Renal cortical epithelial cell (primary cell): ENCODE data around the gene PGGHG. TPM values are rescaled to one million over a fixed set of nuclear protein-coding genes. Genes with fewer than 3 reads are reported as not detected.
"Not testable (repeated sequence)": the region's sequence is repeated elsewhere in the genome, so short reads cannot be mapped to it uniquely, and the experiment has no call there.

Experiments
- DNase-seq: peaks from one replicate; pipeline ENCODE4 v3.0.0-alpha.2; 2011; ENCODE audit warnings: low read depth
- total RNA-seq: library from RNA; depleted of rRNA; stranded (reverse); fragments of >200 nt; gene quantifications from 2 replicates; pipeline ENCODE4 v1.2.3, GENCODE V29; 2014

Gene PGGHG
- total RNA-seq, 1 donor from 2014 or later: 8.8 TPM

DNA sequence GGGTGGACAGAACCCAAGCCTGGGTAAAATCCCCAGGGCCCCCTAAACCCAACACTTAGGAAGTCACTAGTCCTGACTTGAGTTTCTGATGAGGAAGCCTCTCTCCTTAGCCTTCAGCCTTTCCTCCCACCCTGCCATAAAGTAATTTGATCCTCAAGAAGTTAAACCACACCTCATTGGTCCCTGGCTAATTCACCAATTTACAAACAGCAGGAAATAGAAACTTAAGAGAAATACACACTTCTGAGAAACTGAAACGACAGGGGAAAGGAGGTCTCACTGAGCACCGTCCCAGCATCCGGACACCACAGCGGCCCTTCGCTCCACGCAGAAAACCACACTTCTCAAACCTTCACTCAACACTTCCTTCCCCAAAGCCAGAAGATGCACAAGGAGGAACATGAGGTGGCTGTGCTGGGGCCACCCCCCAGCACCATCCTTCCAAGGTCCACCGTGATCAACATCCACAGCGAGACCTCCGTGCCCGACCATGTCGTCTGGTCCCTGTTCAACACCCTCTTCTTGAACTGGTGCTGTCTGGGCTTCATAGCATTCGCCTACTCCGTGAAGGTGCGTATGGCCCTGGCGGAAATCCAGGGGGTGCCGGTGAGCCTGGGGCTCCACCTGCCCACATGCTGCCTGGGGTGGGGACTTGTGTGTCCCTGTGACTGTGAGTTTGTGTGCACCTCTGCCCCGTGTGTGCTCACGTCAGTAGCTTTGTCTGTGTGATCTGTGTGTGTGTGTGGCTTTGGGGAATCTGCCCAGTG is 25.0 kb downstream of the PGGHG start, which contains the start of gene IFITM1:
Gene IFITM1 (plus strand): TSS at position 254 of the 767 bp plus-strand sequence. CDS start 131 bp downstream, at position 385.
- DNase-seq: peak; percentile 87

DNA sequence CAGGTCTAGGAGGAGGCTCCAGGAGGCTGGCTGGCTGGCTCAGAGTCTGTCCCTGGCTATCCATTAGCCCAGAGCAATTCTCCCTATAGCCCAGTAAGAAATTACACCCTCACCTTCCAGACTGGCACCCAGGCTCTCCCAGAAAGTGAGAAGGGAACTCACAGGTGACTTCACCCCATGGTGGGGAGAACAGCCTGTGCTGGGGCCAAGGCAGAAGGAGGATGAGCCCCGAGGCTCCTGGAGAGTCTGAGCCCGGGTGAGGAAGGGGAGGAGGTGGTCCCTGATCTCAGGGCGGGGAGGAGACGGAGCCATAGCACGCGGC is 25.6 kb downstream of the PGGHG start:
- not testable (repeated sequence) for DNase-seq

DNA sequence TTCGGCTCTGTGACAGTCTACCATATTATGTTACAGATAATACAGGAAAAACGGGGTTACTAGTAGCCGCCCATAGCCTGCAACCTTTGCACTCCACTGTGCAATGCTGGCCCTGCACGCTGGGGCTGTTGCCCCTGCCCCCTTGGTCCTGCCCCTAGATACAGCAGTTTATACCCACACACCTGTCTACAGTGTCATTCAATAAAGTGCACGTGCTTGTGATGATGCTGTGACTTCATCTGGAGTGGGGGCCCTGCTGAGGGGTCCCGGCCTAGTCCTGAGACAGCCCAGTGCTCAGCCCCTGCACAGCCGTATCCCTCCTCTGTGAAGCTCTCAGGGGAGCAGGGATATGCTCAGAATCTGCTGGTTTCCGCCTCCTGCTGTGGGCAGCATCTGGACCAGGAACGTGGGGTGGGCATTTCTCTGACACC is 26.1 kb downstream of the PGGHG start:
- no peak for DNase-seq

DNA sequence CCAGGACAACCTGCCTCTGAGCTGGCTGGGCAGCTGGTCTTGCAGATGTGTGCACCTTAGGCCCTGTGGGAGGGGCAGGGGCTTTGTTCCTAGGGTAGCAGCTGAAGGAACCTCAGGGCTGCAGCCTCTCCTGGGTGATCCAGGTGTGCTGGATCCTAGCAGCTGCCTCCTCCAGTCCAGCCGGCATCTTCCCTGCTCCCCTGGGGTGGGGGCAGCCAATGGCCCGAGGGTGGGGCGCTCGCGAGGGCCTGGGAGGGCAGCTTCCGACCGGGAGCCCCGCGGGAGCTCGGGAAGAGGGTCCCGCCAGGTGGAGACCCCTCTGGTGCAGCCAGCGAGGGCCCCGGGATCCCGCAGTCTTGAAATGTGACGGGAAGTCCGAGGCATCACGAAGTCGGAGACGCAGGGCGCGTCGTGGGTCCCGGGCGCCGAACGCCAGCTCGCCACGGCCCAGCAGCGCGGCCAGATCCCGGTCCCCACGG is 26.6 kb downstream of the PGGHG start:
- no peak for DNase-seq

DNA sequence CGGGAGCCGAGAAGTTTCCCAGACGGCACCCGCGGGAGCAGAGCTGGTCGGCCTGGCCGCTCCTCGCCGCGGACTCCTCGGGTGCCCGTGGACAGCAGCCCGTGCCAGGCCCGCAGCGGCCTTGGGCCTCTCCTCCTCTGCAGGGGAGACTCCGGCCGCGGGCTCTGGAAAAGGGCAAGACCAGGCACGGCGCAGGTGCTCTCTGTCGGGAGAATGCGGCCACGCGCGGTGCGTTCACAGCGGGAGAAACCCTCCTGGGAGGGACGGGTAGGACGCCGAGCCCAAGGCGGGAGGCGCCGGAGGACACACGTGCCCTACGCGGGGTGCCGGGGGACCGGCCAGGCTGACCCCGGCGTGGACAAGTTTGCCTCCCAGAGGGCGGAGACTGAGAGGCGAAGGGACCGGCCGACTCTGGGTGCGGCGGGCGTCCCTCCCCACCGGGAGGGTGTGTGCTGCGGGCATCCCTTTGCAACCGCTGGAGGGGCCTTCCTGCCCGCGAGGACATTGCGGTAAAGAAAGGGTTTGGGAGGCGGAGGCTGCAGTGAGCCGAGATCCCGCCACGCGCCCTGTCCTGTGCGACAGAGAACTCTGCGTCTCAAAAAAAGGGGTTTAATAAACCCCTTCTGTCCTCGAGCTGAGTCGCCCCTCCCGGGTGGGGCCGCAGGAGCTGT is 27.2 kb downstream of the PGGHG start:
- no peak for DNase-seq

DNA sequence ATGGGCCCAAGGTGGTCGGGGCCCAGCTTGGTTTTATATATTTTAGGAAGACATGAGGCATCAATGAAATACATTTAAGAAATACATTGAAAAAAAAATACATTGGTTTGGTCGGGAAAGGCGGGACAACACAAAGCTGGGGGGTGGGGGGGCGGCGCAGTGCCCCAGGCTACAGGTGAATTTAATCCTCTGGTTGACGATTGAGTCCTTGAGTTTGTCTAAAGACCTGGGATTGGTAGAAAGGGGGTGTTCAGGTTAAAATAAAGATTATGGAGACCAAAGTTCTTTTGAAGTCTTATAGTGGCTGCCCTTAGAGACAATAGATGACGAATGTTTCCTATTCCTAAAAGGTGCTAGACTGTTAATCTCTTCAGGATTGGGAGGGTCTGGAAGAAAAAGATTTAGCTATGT is 28.0 kb downstream of the PGGHG start:
- no peak for DNase-seq

DNA sequence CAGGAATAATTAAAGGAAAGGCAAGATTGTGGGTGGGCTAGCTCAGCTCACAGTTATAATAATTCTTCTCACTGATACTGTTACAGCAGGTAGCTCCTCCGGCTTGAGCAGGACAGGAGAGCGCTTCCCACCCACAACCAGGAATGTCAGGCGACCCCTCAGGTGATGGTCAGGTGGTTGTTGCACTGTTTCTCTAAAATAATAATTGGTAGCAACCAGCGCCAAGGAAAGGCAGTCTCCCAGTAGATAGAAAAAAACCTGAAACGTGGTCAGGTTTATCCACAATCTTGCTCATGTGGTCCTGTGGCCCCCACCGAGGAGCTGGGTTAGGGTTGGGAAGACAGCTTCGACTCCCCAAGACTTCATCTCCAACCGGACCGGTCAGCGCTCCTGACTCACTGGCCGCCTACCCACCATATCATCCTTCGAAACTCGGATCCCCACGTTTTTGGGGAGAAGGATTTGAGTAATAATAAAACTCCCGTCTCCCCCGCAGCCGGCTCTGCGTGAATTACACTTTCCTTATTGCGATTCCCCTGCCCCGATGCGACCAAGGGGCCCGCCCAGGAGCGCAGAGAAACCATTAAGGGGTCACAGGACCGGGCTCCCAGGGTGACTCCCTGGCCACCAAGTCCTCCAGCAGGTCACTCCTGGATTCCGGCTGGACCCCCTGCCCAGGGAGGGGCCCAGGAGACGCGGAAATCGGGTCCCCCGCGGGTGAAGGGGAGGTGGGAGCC is 28.9 kb downstream of the PGGHG start:
- DNase-seq: not testable (repeated sequence)

DNA sequence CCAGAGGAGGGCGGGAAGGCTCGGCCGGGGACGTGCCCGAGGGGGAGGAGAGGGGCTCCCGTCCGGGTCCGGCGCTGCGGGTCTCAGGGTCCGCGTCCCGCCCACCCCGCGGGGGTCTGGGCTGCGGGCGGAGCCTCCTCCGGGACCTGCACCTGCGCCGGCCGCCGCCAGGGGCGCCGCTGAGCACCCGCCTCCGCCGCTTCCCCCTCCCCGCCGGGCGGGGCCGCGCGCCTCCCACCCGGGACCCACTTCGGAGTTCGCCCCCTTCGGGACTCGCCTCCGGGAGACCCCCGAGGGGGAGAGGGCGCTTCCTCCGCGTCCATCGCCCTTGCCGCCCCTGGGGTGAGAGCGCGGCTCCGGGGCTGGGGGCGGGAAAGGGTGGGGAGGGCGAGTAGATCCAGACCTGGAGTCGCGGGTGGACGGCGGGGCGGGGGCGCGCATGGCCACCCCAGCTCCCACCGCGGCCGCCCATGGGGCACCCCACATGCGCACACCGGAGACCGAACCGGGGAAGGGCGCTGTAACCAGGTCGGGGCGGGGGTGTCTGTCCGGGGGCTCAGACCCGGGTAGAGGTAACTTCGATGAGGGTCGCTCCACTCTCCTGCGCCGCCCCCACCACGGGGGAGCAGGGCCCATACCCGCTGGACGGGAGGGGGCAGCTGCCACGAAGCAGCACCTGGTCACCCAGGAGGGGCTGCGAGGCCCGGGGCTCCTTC is 29.6 kb downstream of the PGGHG start:
- not testable (repeated sequence) for DNase-seq

DNA sequence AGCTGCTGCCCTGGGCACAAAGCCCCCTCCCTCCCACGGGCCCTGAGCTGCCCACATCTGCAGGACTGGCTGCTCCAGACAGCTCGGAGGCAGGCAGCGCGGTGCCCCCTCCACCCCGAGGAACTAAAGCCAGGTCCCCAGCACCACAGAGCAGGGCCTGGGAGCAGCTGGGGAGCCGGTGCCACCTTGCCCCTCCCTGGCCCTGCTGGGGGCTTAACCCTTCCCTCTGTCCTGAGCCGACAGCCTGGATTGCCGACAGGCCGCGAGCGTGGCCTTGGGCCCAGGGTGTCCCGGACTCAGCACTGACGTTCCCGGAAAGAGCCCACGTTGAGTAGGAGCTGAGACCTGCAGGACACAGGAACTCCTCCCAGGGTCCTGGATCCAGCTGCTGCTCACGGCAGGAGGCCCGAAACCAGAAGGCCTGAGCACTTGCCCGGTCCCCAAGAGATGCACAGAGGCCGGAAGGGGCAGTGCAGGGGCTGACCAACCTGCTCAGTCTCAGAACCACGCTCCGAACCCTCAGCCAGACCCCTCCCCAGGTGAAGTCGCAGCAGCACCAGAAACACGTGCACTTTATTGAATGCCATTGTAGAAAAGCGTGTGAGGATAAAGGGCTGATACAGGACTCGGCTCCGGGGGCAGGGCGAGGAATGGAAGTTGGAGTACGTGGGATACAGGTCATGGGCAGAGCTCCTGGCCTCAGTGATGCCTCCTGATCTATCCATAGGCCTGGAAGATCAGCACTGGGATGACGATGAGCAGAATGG is 30.4 kb downstream of the PGGHG start:
- not testable (repeated sequence) for DNase-seq

DNA sequence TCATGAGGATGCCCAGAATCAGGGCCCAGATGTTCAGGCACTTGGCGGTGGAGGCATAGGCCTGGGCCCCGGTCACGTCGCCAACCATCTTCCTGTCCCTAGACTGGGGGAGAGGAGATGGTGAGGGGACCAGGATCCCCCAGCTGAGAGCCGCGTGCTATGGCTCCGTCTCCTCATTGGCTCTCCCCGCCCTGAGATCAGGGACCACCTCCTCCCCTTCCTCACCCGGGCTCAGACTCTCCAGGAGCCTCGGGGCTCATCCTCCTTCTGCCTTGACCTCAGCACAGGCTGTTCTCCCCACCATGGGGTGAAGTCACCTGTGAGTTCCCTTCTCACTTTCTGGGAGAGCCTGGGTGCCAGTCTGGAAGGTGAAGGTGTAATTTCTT is 31.0 kb downstream of the PGGHG start:
- DNase-seq: not testable (repeated sequence)

DNA sequence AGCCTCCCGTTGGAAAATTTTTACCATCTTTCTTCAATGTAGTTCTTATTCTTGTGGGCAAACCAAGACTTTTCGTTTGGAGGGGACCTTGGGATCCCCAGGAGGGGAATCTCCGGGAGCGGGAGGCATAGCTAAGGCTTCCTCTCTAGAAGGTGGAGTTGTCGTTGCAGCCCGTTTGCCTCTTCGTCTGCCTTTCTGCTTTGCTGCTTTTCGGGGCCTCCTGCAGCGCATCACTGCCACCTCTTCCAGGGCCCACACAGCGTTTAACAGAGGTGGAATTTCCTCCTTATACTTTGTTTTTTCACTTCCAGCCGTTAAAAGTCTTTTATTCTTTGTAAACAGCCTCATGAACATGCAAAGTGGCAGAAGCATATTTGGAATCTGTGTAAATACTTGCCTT is 35.2 kb downstream of the PGGHG start:
- DNase-seq: no peak

DNA sequence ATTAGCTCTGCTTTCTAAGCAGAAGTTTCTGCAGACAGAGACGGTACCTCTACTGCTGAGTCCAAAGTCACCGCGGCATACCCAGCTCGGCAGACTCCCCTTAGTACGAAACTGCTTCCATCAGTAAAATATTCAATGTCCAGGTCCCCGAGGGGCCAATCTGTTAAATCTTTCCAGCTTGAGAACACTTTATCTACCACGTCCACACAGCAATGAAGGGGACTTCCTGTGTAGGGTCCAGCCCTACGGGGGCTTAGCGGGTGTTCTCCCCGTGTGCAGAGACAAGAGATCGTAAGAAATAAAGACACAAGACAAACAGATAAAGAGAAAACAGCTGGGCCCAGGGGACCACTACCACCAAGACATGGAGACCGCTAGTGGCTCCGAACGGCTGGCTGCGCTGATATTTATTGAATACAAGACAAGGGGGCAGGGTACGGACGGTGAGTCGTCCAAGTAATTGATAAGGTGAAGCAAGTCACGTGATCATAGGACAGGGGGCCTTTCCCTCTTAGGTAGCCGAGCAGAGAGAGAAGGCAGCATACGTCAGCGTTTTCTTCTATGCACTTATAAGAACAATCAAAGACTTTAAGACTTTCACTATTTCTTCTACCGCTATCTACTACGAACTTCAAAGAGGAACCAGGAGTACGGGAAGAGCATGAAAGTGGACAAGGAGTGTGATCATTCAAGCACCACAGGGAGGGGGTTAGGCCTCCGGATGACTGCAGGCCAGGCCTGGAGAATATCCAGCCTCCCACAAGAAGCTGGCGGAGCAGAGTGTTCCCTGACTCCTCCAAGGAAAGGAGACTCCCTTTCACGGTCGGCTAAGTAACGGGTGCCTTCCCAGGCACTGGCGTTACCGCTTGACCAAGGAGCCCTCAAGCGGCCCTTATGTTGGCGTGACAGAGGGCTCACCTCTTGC is 35.9 kb downstream of the PGGHG start:
- peak; percentile 31 for DNase-seq

DNA sequence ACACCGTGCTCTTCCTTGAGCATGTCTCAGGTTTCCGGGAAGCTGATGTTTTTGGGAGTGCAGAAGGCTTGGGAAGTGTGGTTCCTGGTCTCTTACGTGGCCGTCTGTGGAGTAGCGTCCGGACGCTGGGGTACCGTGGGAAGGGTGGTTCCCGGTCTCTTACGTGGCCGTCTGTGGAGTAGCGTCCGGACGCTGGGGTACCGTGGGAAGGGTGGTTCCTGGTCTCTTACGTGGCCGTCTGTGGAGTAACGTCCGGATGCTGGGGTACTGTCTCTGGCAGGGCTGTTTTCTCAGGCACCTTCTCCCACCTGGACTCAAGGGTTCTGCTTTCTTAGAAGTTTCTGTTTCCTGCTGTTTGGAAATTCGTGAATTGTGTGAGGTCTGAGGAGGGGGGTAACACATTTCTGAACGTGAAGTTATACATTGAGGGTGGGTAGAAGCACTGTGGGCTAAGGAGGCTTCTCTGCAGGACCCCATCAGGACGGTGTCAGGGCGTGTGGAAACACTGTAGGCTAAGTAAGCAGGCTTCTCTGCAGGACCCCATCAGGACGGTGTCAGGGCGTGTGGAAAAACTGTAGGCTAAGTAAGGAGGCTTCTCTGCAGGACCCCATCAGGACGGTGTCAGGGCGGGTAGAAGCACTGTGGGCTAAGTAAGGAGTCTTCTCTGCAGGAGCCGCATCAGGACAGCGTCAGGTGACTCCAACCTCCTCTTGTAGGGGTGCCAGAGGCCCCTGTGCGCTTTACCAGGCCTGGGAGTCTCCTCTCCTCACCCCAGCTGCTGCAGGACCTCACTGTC is 37.1 kb downstream of the PGGHG start:
- DNase-seq: no peak

DNA sequence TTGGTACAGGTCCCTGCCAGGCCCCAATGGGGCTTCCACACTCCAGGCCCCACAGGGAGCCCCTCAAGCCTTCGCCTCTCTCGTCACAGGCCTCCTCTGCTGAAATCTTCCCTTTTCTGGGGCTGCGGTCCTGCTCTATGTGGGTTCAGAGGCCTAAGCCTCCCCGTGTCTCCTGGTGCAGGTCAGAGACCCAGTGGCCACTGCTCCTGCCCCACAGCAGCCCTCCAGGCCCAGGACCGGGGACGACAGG is 37.6 kb downstream of the PGGHG start:
- no peak for DNase-seq

DNA sequence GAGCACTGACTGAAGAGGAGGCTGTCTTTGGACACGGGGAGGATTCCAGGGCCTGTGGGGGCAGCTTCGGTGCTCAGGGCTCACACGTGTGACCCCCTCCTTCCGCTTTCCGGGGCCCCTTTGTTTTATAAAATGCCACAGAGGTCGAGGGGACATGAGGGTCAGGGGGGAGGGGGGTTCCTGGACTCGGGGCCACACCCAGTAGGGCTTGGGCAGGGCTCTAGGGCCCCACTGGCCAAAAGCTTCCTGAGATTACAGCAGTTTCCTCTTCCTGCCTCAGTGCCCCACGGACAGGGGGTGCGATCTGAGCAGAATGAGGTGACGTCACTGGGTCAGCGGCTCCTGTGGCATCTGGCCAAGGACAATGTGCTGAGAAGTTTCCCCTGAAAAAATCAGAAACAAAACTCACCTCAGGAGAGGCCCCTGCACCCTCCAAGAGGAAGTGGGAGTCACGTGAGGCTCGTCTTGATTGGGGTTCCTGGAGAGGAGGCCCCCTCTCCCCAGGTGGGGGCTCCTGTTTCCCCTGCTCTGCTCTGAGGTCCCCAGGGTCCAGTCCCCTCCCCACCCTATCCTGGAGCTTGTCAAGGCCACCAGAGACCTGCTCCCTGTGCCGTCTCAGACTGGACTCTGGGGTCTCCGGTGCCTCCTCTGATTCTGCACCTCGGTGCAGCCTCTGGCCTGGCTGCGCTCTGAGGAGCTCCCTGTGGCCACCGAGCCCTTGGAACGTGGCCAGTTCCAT is 38.1 kb downstream of the PGGHG start:
- DNase-seq: peak; percentile 54

DNA sequence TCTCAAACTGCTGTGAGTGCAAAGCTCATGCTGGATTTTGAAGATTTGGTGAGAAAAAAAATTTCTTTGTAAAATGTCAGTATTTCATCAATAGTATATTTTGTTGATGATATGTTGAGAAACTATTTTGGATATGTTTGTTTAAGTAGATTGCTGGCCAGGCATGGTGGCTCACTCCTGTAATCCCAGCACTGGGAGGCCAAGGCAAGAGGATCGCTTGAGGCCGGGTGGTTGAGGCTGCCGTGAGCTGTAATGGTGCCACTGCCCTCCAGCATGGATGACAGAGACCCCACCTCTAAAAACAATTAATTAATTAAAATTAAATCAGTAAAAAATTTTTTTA is 38.6 kb downstream of the PGGHG start:
- DNase-seq: peak; percentile 27

DNA sequence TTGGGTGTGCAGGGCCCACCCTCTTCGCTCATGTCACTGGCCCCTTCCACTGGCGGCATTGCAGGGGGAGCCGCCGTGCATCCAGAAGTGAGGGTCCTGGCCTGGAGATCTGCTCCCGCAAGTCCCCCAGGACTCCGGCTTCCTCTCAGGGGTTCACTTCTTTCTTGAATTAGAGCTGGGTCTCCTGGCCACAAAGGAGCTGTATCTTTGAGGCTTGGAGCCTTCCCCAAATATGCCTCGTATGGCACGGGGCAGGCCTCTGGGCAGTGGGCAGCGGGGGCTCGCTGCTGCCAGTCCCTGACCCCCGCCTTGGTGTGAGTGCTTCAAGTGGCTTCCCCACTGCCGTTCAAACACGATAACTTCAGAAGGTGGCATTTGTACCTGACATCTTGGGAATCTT is 39.1 kb downstream of the PGGHG start:
- no peak for DNase-seq

DNA sequence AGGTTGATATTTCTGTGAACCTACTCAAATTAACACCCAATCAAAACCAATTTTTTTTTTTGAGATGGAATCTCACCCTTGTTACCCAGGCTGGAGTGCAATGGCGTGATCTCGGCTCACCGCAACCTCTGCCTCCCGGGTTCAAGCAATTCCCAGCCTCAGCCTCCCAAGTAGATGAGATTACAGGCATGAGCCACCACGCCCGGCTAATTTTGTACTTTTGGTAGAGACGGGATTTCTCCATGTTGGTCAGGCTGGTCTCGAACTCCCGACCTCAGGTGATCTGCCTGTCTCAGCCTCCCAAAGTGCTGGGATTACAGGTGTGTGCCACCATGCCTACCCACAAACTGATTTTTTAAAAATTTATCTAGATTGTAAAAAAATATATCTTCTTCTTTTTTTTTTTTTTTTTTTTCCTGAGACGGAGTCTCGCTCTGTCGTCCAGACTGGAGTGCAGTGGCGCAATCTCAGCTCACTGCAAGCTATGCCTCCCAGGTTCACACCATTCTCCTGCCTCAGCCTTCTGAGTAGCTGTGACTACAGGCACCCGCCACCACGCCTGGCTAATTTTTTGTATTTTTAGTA is 39.7 kb downstream of the PGGHG start:
- DNase-seq: not testable (repeated sequence)

DNA sequence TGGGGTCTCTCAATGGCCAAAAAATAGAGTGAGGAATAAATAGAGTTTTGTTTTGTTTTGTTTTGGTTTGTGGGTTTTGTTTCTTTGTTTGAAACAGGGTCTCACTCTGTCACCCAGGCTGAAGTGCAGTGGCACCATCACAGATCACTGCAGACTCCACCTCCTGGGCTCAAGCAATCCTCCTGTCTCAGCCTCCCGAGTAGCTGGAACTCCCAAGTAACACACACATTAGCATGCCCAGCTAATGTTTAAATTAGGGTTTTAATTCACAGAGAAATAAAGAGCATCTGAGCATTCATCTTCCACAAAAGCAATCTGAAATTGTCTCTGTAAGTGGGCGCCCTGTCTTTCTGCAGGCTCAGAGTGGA is 40.9 kb downstream of the PGGHG start:
- no peak for DNase-seq
